Eye (tissue), 1 donor: ENCODE data around the gene C11orf87.

Experiments used
- DNase-seq: peaks from one replicate; pipeline ENCODE4 v3.0.0-alpha.2; 2015

Gene C11orf87

DNA sequence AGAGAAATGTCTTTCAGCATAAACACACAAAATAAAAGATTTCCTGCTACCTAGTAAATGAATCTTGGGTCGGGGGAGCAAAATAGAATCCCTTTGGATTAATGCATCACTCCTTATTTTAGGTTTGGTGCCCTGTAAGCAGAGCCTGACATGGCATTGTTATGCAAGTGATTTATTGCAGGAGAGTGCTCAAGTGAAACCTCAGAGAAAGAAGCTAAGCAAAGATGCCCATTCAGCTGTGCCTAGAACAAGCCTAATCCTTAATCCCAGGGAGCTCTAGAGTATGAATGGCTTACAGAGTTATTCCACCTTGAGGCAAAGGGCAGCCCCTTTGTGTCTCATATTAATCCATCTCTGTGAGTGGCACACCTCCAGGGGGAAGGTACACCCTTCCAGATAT, 21.1 kb downstream of the C11orf87 start:
- no peak for DNase-seq

DNA sequence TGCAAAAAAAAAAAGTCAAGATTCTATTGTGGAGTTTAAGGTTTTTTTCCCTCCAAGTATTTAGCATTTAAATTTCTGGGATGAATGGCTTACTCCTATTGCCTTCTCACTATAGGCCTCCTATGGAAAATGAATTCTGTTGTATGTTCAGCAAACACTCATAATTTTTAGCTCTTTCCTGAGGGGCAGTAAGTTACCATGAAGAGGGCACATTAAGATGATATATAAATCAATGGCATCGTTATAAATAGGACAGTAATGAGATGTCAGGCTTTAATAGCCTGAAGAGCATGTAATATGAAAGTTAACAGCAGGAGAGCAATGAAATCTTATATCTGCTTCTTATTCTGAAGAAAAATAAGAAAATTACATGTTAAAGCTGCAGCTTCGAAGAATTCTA, 32.9 kb downstream of the C11orf87 start:
- no peak for DNase-seq
